ENCODE results near the gene NRDE2.

The NRDE2 gene, protein sequence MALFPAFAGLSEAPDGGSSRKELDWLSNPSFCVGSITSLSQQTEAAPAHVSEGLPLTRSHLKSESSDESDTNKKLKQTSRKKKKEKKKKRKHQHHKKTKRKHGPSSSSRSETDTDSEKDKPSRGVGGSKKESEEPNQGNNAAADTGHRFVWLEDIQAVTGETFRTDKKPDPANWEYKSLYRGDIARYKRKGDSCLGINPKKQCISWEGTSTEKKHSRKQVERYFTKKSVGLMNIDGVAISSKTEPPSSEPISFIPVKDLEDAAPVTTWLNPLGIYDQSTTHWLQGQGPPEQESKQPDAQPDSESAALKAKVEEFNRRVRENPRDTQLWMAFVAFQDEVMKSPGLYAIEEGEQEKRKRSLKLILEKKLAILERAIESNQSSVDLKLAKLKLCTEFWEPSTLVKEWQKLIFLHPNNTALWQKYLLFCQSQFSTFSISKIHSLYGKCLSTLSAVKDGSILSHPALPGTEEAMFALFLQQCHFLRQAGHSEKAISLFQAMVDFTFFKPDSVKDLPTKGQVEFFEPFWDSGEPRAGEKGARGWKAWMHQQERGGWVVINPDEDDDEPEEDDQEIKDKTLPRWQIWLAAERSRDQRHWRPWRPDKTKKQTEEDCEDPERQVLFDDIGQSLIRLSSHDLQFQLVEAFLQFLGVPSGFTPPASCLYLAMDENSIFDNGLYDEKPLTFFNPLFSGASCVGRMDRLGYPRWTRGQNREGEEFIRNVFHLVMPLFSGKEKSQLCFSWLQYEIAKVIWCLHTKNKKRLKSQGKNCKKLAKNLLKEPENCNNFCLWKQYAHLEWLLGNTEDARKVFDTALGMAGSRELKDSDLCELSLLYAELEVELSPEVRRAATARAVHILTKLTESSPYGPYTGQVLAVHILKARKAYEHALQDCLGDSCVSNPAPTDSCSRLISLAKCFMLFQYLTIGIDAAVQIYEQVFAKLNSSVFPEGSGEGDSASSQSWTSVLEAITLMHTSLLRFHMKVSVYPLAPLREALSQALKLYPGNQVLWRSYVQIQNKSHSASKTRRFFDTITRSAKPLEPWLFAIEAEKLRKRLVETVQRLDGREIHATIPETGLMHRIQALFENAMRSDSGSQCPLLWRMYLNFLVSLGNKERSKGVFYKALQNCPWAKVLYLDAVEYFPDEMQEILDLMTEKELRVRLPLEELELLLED

DNA sequence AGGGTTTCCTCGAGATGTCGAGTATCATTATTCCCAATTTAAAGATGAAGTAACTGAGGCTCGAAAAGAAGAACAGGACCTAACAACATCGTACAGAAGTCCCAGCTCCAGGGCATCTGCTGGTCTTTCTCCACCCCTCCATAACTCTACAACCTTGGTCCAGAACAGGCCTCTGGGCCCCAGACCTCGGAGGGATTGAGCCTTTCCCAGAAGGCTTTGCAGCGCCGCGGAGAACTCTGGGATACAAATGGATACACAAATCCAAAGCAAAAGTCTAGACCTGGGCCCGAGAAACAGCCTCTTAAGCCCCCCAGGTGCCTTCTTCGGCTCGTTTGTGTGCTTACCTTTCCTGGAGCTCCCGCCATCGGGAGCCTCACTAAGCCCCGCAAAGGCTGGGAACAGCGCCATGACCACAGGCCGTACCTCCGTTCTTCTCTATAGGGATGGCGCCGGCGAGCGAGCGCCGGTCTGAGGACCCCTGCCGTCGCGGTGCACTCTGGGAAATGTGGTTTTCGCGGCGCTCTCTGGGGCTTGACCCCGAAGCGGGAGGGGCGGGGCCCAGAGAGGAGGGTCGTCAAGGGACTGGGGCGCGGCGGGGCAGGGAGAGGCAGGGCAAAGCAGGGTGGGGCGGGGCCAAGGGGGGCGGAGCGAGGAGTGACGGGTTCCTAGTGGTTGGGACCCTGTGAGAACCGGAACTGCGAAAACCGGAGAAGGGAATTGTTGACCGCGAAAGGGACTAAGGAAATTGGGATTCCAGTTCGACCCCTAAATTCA is at the start of gene NRDE2:
Gene NRDE2 (minus strand): TSS at position 445 of the 774 bp plus-strand sequence. CDS start 37 bp downstream, at position 408.
- peak; percentile 98 for DNase-seq

DNA sequence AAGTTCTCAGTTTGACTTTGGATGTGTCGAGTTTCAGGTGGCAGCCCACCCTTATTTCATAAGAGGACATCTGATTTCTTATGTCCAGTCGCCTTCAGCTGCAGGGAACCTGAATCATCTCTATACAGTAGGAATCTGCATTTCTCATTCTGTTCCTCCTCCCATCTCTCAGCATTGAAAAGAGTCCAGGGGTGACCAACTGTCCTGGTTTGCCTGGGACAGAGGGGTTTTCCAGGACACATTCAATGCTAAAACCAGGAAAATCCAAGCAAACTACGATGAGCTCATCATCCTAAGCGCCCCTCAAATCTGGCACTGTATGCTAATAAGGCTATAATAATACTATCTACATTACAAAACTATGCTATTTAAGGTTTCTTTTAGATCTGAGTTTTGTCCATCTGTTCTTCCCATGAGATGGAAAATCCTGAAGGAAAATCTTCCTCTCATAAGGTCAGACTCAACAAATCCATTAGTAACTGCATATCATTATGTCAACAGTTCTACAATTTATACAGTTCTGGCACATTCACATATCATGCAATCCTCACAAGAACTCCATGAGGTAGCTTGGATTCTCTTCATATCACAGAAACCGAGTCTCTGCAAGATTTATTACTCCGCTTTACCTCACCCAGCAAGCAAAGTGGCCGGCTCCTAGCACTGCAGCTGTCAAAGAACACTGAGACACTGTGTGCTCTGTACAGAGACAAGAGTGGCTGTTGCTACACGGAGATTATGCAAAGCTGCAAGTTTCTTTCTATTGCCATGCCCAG is 49.5 kb upstream of the NRDE2 start:
- no peak for DNase-seq

- DNase-seq = no peak
Observed at GRCh38 chr14:90379106-90379505, 47.4 kb upstream of the NRDE2 start.

- DNase-seq = no peak
Observed at GRCh38 chr14:90378249-90378648, 46.5 kb upstream of the NRDE2 start.

GRCh38 chr14:90375934-90376333 is 44.2 kb upstream of the NRDE2 start:
- no peak for DNase-seq

DNA sequence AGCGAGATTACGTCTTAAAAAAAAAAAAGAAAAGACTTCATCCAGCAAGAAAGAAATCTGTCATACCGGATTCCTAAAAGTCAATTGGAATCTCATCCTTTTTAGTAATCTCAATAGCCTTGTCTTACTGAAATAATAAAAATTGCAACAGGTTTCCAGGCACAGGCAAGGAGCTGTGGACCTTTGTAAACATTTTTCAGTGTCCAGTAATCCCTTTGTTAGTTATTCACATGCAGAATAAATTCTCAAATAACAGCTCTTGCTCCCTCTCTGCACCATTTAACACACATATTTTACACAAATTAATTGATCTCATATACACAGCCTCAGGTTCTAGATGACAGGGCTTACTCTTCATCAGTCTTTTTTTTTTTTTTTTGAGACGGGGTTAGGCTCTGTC is 43.1 kb upstream of the NRDE2 start:
- no peak for DNase-seq

DNA sequence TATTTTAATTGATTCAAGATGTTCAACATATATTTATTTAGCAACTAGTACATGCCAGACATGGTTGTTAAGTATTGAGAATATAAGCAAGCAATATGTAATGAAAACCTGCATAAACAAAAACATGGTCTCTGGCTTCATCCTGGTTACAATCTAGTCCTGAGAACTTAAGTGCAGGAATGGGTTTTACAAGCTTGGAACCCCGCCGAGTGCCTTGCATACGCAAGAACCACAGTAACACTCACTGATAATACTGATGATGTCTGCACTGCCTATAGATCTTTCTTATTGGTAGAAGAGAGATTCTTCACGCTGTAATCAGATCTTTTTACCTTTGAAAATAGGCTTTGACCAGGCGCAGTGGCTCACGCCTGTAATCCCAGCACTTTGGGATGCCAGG is 42.1 kb upstream of the NRDE2 start:
- no peak for DNase-seq

GRCh38 chr14:90368946-90369721 is 37.4 kb upstream of the NRDE2 start:
- no peak for DNase-seq

- DNase-seq = no peak
Observed at GRCh38 chr14:90362558-90362896, 30.8 kb upstream of the NRDE2 start.

GRCh38 chr14:90361865-90362557 is 30.3 kb upstream of the NRDE2 start:
- no peak for DNase-seq

GRCh38 chr14:90358359-90358758 is 26.6 kb upstream of the NRDE2 start:
- no peak for DNase-seq

GRCh38 chr14:90356925-90357324 is 25.2 kb upstream of the NRDE2 start:
- no peak for DNase-seq

GRCh38 chr14:90355540-90356518 is 24.1 kb upstream of the NRDE2 start:
- DNase-seq = no peak

GRCh38 chr14:90354551-90355298 is 23.0 kb upstream of the NRDE2 start:
- no peak for DNase-seq

DNA sequence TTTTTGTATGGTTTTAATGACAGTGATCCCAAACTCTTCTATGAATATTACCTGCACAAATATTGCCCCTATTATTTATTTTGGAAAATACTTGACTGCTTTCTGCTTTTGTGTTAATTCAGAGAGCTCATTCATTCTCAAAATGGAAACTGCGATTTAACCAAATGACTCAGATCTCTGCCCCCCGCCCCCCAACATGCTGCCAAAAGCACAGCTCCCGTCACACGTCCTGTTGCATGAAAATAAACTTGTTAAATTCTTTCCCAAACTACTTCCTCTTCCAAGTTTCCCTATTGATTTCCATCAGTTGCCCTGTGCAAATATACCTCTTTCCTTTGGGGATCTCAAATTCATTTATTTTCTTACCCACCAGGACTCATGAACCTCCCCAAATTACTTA is 18.0 kb upstream of the NRDE2 start:
- DNase-seq = no peak

GRCh38 chr14:90348270-90348669 is 16.5 kb upstream of the NRDE2 start:
- DNase-seq = no peak

- no peak for DNase-seq
Observed at GRCh38 chr14:90345239-90345557, 13.5 kb upstream of the NRDE2 start.
